Prostate gland (tissue), 2 donors: ENCODE measurements around the gene ARHGAP21. TPM values are rescaled to one million over a fixed set of nuclear protein-coding genes. Genes with fewer than 3 reads are reported as not detected.
"Not testable (repeated sequence)": the region's sequence is repeated elsewhere in the genome, so short reads cannot be mapped to it uniquely, and the experiment has no call there.

Source experiments
- DNase-seq: peaks from one replicate; pipeline ENCODE4 v3.0.0-alpha.2; 2019; ENCODE audit warnings: low spot score
- H3K27ac ChIP-seq, 2 donors: fragments of 200-600 bp; sonication (generic); 2 replicates each; pipeline ENCODE4 v1.5.1; 2017 to 2019
- H3K27me3 ChIP-seq: fragments of 200-600 bp; sonication (generic); replicated peaks from 2 replicates; pipeline ENCODE4 v1.5.1; 2019; ENCODE audit not compliant: insufficient read depth
- H3K36me3 ChIP-seq, 2 donors: fragments of 200-600 bp; sonication (generic); 1 replicate in 1 of 2; 2 replicates in 1 of 2; pipeline versions ENCODE4 v1.5.1 to v1.8.1; 2017 to 2019
- H3K4me1 ChIP-seq: fragments of 200-600 bp; sonication (generic); replicated peaks from 2 replicates; pipeline ENCODE4 v1.5.1; 2019
- H3K4me3 ChIP-seq, 2 donors: fragments of 200-600 bp; sonication (generic); 2 replicates each; pipeline ENCODE4 v1.5.1; 2017 to 2019
- H3K9me3 ChIP-seq: fragments of 200-600 bp; sonication (generic); 2 replicates; pipeline ENCODE4 v1.5.1; 2017
- POLR2A ChIP-seq: fragments of 450-650 bp; IDR thresholded peaks from one replicate; pipeline ENCODE4 v1.6.1; 2016; ENCODE audit warnings: antibody characterized with exemption, mild to moderate bottlenecking
- POLR2AphosphoS5 ChIP-seq: sonication (generic); formaldehyde crosslinking; IDR thresholded peaks from one replicate; pipeline ENCODE4 v1.6.1; 2017; ENCODE audit warnings: antibody characterized with exemption
- WGBS: methylation state at CpG from one replicate; pipeline ENCODE4 v1.1.5; 2018; 5-methylcytosine and 5-hydroxymethylcytosine counted together
- intact Hi-C: fragments of 100-400 bp; cut with DNase I; formaldehyde crosslinking; loops from one replicate; pipeline ENCODE4 v1.14.2; 2022
- total RNA-seq, 2 donors: library from RNA; depleted of rRNA; stranded (reverse); fragments of >200 nt; gene quantifications; one replicate each; pipeline ENCODE4 v1.1.0, GENCODE V29; 2016
- TF ChIP-seq, protein P1 (sequence below), 4 experiments: fragments of 200-600 bp in 2 of 4; fragments of 450-650 bp in 2 of 4; sonication (generic) in 2 of 4; IDR thresholded peaks; 1 replicate in 3 of 4; 2 replicates in 1 of 4; pipeline ENCODE4 v1.5.1; 2016 to 2019; ENCODE audit warnings: antibody characterized with exemption in 4 of 4, mild to moderate bottlenecking in 2 of 4, moderate library complexity in 2 of 4

ARHGAP21 gene
- total RNA-seq, 2 donors from 2014 or later, result 42.3 to 44.3 TPM

DNA sequence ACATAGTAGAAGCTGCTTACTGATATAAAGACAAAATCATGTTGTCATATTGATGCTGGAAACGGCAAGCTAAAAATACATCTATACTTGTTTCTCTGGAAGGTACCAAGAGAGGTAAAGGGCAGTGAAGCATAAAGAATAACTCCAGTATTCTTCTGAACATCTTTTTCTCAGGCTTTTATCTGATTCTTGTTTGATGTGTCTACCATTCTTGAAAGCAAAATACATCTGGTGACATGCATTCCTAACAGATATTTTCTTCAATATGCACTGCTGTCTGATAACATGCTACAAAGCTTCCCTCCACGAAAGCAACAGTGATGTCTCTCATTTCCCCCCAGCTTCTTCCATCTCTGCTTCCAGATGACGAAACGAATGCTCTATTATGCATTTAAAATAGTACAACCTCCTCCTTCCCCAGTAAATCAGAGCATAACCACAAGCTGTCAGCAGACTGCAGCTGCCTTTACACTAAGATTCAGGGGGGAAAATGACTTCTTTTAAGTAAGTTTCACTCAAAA is 100.8 kb downstream of the ARHGAP21 start:
- WGBS, result 36% methylated on average over 4 of the region's 4 CpGs
- H3K27ac ChIP-seq, result no peak overlapping the region
- H3K36me3 ChIP-seq, result no peaks in the 10 kb centered on the region
- no peak for TF ChIP-seq POLR2AphosphoS5
- TF ChIP-seq POLR2A, result no peak
- TF ChIP-seq, protein P1, sequence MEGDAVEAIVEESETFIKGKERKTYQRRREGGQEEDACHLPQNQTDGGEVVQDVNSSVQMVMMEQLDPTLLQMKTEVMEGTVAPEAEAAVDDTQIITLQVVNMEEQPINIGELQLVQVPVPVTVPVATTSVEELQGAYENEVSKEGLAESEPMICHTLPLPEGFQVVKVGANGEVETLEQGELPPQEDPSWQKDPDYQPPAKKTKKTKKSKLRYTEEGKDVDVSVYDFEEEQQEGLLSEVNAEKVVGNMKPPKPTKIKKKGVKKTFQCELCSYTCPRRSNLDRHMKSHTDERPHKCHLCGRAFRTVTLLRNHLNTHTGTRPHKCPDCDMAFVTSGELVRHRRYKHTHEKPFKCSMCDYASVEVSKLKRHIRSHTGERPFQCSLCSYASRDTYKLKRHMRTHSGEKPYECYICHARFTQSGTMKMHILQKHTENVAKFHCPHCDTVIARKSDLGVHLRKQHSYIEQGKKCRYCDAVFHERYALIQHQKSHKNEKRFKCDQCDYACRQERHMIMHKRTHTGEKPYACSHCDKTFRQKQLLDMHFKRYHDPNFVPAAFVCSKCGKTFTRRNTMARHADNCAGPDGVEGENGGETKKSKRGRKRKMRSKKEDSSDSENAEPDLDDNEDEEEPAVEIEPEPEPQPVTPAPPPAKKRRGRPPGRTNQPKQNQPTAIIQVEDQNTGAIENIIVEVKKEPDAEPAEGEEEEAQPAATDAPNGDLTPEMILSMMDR (IDR thresholded peaks at IDR 0.05), result no peak
- DNase-seq, result no peak
- no peak overlapping the region for H3K4me3 ChIP-seq
- intact Hi-C loops, result no loop called here
- no peaks in the 10 kb centered on the region for H3K4me1 ChIP-seq
- H3K9me3 ChIP-seq, result no peaks in the 10 kb centered on the region
- H3K27me3 ChIP-seq, result no peaks in the 10 kb centered on the region

- H3K4me1 ChIP-seq, DNase-seq, H3K27me3 ChIP-seq, H3K4me3 ChIP-seq, H3K36me3 ChIP-seq, H3K9me3 ChIP-seq, H3K27ac ChIP-seq, intact Hi-C loops: not testable (repeated sequence)
- WGBS, result 96% methylated on average over 4 of the region's 4 CpGs
Observed at GRCh38 chr10:24621035-24621795, 102.5 kb downstream of the ARHGAP21 start.

- H3K9me3 ChIP-seq, DNase-seq, H3K27ac ChIP-seq, H3K27me3 ChIP-seq, H3K36me3 ChIP-seq, H3K4me1 ChIP-seq, H3K4me3 ChIP-seq: not testable (repeated sequence)
- intact Hi-C loops, result loop anchor here (10.0 kb wide), 1 partner anchor 465 kb away; no protein-coding TSS in a partner anchor
- 74% methylated on average over 8 of the region's 8 CpGs for WGBS
Observed at GRCh38 chr10:24619994-24620310, 103.7 kb downstream of the ARHGAP21 start.

GRCh38 chr10:24619291-24619993 is 104.2 kb downstream of the ARHGAP21 start:
- DNase-seq, H3K9me3 ChIP-seq, H3K27ac ChIP-seq, H3K4me3 ChIP-seq, H3K36me3 ChIP-seq, H3K27me3 ChIP-seq, H3K4me1 ChIP-seq: not testable (repeated sequence)
- WGBS, result 76% methylated on average over 9 of the region's 11 CpGs
- intact Hi-C loops, result loop anchor here (10.0 kb wide), 1 partner anchor 465 kb away; no protein-coding TSS in a partner anchor

DNA sequence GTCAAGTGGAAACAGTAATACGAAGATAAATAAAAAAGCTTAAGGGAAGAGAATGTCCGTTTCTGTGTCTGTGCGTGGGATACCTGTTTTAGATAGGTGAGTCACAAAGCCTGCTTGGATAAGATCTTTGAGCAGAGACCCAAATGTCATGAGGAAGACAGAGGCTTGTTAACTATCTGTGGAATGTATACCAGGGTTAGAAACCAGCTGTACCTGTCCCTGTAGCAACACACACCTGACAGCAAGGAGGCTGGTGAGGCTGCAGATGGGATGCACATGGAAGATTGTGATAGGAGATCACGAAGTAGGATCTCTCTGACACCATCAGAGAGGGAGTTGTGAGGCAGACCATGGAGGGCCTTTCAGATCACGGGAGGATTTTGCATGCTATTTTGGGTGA is 105.3 kb downstream of the ARHGAP21 start:
- no peak overlapping the region for H3K27ac ChIP-seq

DNA sequence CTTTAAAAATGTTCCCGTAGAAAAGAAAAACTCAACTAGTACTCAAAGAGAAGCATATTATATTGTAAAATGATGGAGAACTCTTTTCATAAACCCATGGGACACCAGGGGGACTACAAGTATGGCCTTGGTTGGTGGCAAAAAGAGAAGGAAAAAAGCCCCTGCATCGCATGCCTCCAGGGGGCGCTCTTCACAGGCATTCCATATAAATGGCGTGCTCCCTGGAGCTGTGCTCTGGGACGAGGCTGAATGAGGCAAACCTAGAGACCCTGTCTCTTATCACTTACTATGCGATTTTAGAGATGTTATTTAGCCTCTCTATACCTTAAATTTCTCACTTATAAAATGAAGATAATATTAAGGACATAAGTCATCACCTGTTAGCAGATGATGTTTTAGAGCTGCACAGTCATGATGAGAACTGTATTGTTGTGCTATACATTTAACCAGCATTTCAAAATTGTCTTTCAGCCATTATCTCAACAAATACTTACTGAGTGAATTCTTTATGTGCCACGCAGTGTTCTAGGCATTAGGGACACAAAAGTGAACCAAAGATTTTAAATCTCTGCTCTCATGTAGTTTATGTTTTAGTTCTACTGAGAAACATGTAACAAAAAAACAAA is 105.8 kb downstream of the ARHGAP21 start:
- Histone ChIP-seq H3K27me3 (no peaks in the 10 kb centered on the region), H3K9me3 (no peaks in the 10 kb centered on the region), H3K27ac (no peak overlapping the region), H3K4me3 (no peak overlapping the region), H3K36me3 (no peaks in the 10 kb centered on the region), H3K4me1 (no peaks in the 10 kb centered on the region)
- peak; percentile 7 for DNase-seq
- WGBS, result 58% methylated on average over 7 of the region's 7 CpGs
- TF ChIP-seq POLR2A, result no peak
- TF ChIP-seq, protein P1 (IDR thresholded peaks at IDR 0.05), result peak; percentile 21 to 72 (median 47)
- intact Hi-C loops, result loop anchor here (10.0 kb wide), 1 partner anchor 467 kb away; no protein-coding TSS in a partner anchor

More for the DNA sequence above, 105.3 kb downstream of the ARHGAP21 start:
- H3K4me3 ChIP-seq, result no peak overlapping the region
- WGBS, result 63% methylated on average over 5 of the region's 5 CpGs
- no peaks in the 10 kb centered on the region for H3K4me1 ChIP-seq
- intact Hi-C loops, result loop anchor here (10.0 kb wide), 1 partner anchor 466 kb away; no protein-coding TSS in a partner anchor
- no peaks in the 10 kb centered on the region for H3K36me3 ChIP-seq
- peak; percentile 5 for DNase-seq
- no peaks in the 10 kb centered on the region for H3K27me3 ChIP-seq
- TF ChIP-seq, protein P1 (IDR thresholded peaks at IDR 0.05), result no peak
- TF ChIP-seq POLR2A (no peak), POLR2AphosphoS5 (no peak)
- H3K9me3 ChIP-seq, result no peaks in the 10 kb centered on the region
